Raji (cell line): ENCODE data around the gene PPP2R2C.

Experiments used
- POLR2A ChIP-seq: IDR thresholded peaks from 2 replicates; pipeline ENCODE4 v1.6.1; 2011; ENCODE audit warnings: low read depth, low read length, control low read depth; ENCODE audit not compliant: insufficient read depth

Gene PPP2R2C

GRCh38 chr4:6498511-6499237 lies 26.3 kb upstream of the PPP2R2C start:
- no peak for TF ChIP-seq POLR2A

- TF ChIP-seq POLR2A = no peak
Observed at GRCh38 chr4:6497796-6498195, 25.4 kb upstream of the PPP2R2C start.

- TF ChIP-seq POLR2A = no peak
Observed at GRCh38 chr4:6495736-6496135, 23.3 kb upstream of the PPP2R2C start.

- no peak for TF ChIP-seq POLR2A
Observed at GRCh38 chr4:6495296-6495590, 22.8 kb upstream of the PPP2R2C start.

- no peak for TF ChIP-seq POLR2A
Observed at GRCh38 chr4:6494431-6495295, 22.2 kb upstream of the PPP2R2C start.

GRCh38 chr4:6493658-6494304 lies 21.4 kb upstream of the PPP2R2C start:
- no peak for TF ChIP-seq POLR2A

- TF ChIP-seq POLR2A = no peak
Observed at GRCh38 chr4:6492861-6493657, 20.6 kb upstream of the PPP2R2C start.

GRCh38 chr4:6492027-6492590 lies 19.7 kb upstream of the PPP2R2C start:
- TF ChIP-seq POLR2A = no peak

- TF ChIP-seq POLR2A = no peak
Observed at GRCh38 chr4:6491235-6491634, 18.8 kb upstream of the PPP2R2C start.

- TF ChIP-seq POLR2A = no peak
Observed at GRCh38 chr4:6489927-6490326, 17.5 kb upstream of the PPP2R2C start.

GRCh38 chr4:6487466-6487865 lies 15.1 kb upstream of the PPP2R2C start:
- no peak for TF ChIP-seq POLR2A

- no peak for TF ChIP-seq POLR2A
Observed at GRCh38 chr4:6480534-6481088, 8.2 kb upstream of the PPP2R2C start.

- TF ChIP-seq POLR2A = no peak
Observed at GRCh38 chr4:6478546-6479220, 6.3 kb upstream of the PPP2R2C start.

GRCh38 chr4:6476893-6477292 lies 4.5 kb upstream of the PPP2R2C start:
- no peak for TF ChIP-seq POLR2A

GRCh38 chr4:6475492-6476020 lies 3.1 kb upstream of the PPP2R2C start:
- TF ChIP-seq POLR2A = no peak
